Testis (tissue), 3 donors: ENCODE results near the gene PCBP3. TPM values are rescaled to one million over a fixed set of nuclear protein-coding genes. Genes with fewer than 3 reads are reported as not detected.

Experiments used
- DNase-seq: peaks from one replicate; pipeline ENCODE4 v3.0.0-alpha.2; 2019
- H3K27ac ChIP-seq, 2 donors: fragments of 200-600 bp; sonication (generic); one replicate each; pipeline ENCODE4 v1.5.1; 2019
- H3K27me3 ChIP-seq: fragments of 200-600 bp; sonication (generic); one replicate; pipeline ENCODE4 v1.5.1; 2019
- H3K36me3 ChIP-seq: fragments of 200-600 bp; sonication (generic); one replicate; pipeline ENCODE4 v1.5.1; 2017; ENCODE audit warnings: low read depth; ENCODE audit errors: missing control alignments
- H3K4me1 ChIP-seq: fragments of 200-600 bp; sonication (generic); one replicate; pipeline ENCODE4 v1.5.1; 2019
- H3K4me3 ChIP-seq, 2 donors: fragments of 200-600 bp; sonication (generic); one replicate each; pipeline ENCODE4 v1.5.1; 2017 to 2019
- H3K9me3 ChIP-seq: fragments of 200-600 bp; sonication (generic); one replicate; pipeline ENCODE4 v1.5.1; 2017
- CTCF ChIP-seq, 3 experiments: fragments of 450-650 bp in 2 of 3; fragments of 200-600 bp in 1 of 3; sonication (generic) in 1 of 3; IDR thresholded peaks; one replicate each; pipeline ENCODE4 v1.5.1; 2016 to 2019; ENCODE audit warnings: antibody characterized with exemption in 3 of 3, mild to moderate bottlenecking in 2 of 3, moderate library complexity in 1 of 3
- POLR2A ChIP-seq: fragments of 450-650 bp; IDR thresholded peaks from one replicate; pipeline ENCODE4 v1.6.1; 2017; ENCODE audit warnings: antibody characterized with exemption, mild to moderate bottlenecking, moderate library complexity
- WGBS, 2 donors: methylation state at CpG; one replicate each; pipeline ENCODE4 v1.1.5; 2018; 5-methylcytosine and 5-hydroxymethylcytosine counted together
- intact Hi-C: fragments of 100-400 bp; cut with DNase I; formaldehyde crosslinking; loops from one replicate; pipeline ENCODE4 v1.15.1; 2023; ENCODE audit warnings: low total_unique reads
- polyA plus RNA-seq: library from polyadenylated mRNA; stranded (reverse); fragments of 350-450 nt; fragmentation: Illumina TruSeq; extraction: RNeasy Lipid Tissue Mini Kit (QIAGEN cat#74804); gene quantifications from one replicate; pipeline ENCODE4 v1.2.3, GENCODE V29; 2014; ENCODE audit warnings: low read depth, low replicate concordance; ENCODE audit not compliant: insufficient read depth
- total RNA-seq, 2 donors: library from RNA; depleted of rRNA; stranded (reverse); fragments of >200 nt; gene quantifications; one replicate each; pipeline ENCODE4 v1.2.3, GENCODE V29; 2016

The PCBP3 gene
- total and polyA plus RNA-seq, 3 donors from 2014 or later = 35.7 to 58.3 (median 38.0) TPM

GRCh38 chr21:45863267-45863666, 219.7 kb downstream of the PCBP3 start:
- Histone ChIP-seq H3K4me3 (no peak overlapping the region), H3K36me3 (no peaks in the 10 kb centered on the region), H3K4me1 (no peaks in the 10 kb centered on the region), H3K9me3 (no peaks in the 10 kb centered on the region), H3K27me3 (no peaks in the 10 kb centered on the region), H3K27ac (no peak overlapping the region)
- no peak for TF ChIP-seq CTCF (IDR thresholded peaks at IDR 0.05)
- TF ChIP-seq POLR2A = no peak
- intact Hi-C loops = no loop called here
- WGBS, 2 donors = 93 to 94% methylated on average over 10 to 18 of the region's 18 CpGs
- DNase-seq = peak; percentile 4

- intact Hi-C loops = no loop called here
Observed at GRCh38 chr21:45863751-45864150, 220.2 kb downstream of the PCBP3 start.

GRCh38 chr21:45864436-45864835, 220.9 kb downstream of the PCBP3 start:
- intact Hi-C loops = no loop called here
- 74 to 75% methylated on average over 5 of the region's 5 CpGs for whole genome bisulfite sequencing, 2 donors
- H3K27ac ChIP-seq = no peak overlapping the region

More at GRCh38 chr21:45863751-45864150, 220.2 kb downstream of the PCBP3 start:
- no peak for DNase-seq
- H3K27ac ChIP-seq = no peak overlapping the region
- TF ChIP-seq POLR2A (no peak), CTCF (IDR thresholded peaks at IDR 0.05) (no peak)
- H3K9me3 ChIP-seq = no peaks in the 10 kb centered on the region
- no peak overlapping the region for H3K4me3 ChIP-seq
- H3K27me3 ChIP-seq = no peaks in the 10 kb centered on the region
- WGBS, 2 donors = 89 to 93% methylated on average over 18 to 19 of the region's 19 CpGs
- no peaks in the 10 kb centered on the region for H3K36me3 ChIP-seq
- no peaks in the 10 kb centered on the region for H3K4me1 ChIP-seq

GRCh38 chr21:45865106-45865835, 221.7 kb downstream of the PCBP3 start:
- H3K36me3 ChIP-seq = no peaks in the 10 kb centered on the region
- no peak overlapping the region for H3K27ac ChIP-seq
- intact Hi-C loops = no loop called here
- no peak overlapping the region for H3K4me3 ChIP-seq
- DNase-seq = no peak
- WGBS, 2 donors = 90 to 91% methylated on average over 19 to 27 of the region's 27 CpGs
- no peaks in the 10 kb centered on the region for H3K4me1 ChIP-seq
- no peaks in the 10 kb centered on the region for H3K9me3 ChIP-seq
- no peaks in the 10 kb centered on the region for H3K27me3 ChIP-seq
- TF ChIP-seq CTCF (IDR thresholded peaks at IDR 0.05) (no peak), POLR2A (no peak)

More at GRCh38 chr21:45864436-45864835, 220.9 kb downstream of the PCBP3 start:
- Histone ChIP-seq H3K27me3 (no peaks in the 10 kb centered on the region), H3K4me3 (no peak overlapping the region), H3K36me3 (no peaks in the 10 kb centered on the region), H3K4me1 (no peaks in the 10 kb centered on the region), H3K9me3 (no peaks in the 10 kb centered on the region)
- no peak for DNase-seq
- TF ChIP-seq CTCF (IDR thresholded peaks at IDR 0.05) (no peak), POLR2A (no peak)

- 60 to 65% methylated on average over 11 of the region's 11 CpGs for WGBS, 2 donors
- Histone ChIP-seq H3K9me3 (no peaks in the 10 kb centered on the region), H3K27me3 (no peaks in the 10 kb centered on the region), H3K27ac (no peak overlapping the region), H3K36me3 (no peaks in the 10 kb centered on the region), H3K4me1 (no peaks in the 10 kb centered on the region), H3K4me3 (no peak overlapping the region)
- TF ChIP-seq POLR2A (no peak), CTCF (IDR thresholded peaks at IDR 0.05) (no peak)
- no peak for DNase-seq
- intact Hi-C loops = no loop called here
Observed at GRCh38 chr21:45866551-45866950, 223.0 kb downstream of the PCBP3 start.
